Kidney epithelial cell (primary cell): ENCODE results near the gene CNNM4. TPM values are rescaled to one million over a fixed set of nuclear protein-coding genes. Genes with fewer than 3 reads are reported as not detected.

Experiments used
- DNase-seq: peaks from one replicate; pipeline ENCODE4 v3.0.0-alpha.2; 2010; ENCODE audit warnings: low read depth
- H3K27me3 ChIP-seq: 2 replicates; pipeline ENCODE4 v1.6.0; 2011; ENCODE audit warnings: low read length; ENCODE audit not compliant: control insufficient read depth, insufficient read depth
- H3K36me3 ChIP-seq: 2 replicates; pipeline ENCODE4 v1.5.1; 2011; ENCODE audit warnings: low read length; ENCODE audit not compliant: control insufficient read depth, insufficient read depth
- H3K4me3 ChIP-seq: 2 replicates; pipeline ENCODE4 v1.5.1; 2011; ENCODE audit warnings: low read depth, mild to moderate bottlenecking, control low read depth, low read length
- total RNA-seq: library from RNA; depleted of rRNA; stranded (reverse); fragments of >200 nt; gene quantifications from 2 replicates; pipeline ENCODE4 v1.2.3, GENCODE V29; 2015
- TF ChIP-seq, protein P1 (sequence below): IDR thresholded peaks from 2 replicates; pipeline ENCODE4 v1.5.1; 2011; ENCODE audit warnings: mild to moderate bottlenecking, moderate library complexity, low read length, control low read depth, inconsistent platforms; ENCODE audit not compliant: insufficient read depth, poor library complexity, severe bottlenecking

CNNM4 gene
- total RNA-seq, 1 donor from 2014 or later, result 8.2 TPM

DNA sequence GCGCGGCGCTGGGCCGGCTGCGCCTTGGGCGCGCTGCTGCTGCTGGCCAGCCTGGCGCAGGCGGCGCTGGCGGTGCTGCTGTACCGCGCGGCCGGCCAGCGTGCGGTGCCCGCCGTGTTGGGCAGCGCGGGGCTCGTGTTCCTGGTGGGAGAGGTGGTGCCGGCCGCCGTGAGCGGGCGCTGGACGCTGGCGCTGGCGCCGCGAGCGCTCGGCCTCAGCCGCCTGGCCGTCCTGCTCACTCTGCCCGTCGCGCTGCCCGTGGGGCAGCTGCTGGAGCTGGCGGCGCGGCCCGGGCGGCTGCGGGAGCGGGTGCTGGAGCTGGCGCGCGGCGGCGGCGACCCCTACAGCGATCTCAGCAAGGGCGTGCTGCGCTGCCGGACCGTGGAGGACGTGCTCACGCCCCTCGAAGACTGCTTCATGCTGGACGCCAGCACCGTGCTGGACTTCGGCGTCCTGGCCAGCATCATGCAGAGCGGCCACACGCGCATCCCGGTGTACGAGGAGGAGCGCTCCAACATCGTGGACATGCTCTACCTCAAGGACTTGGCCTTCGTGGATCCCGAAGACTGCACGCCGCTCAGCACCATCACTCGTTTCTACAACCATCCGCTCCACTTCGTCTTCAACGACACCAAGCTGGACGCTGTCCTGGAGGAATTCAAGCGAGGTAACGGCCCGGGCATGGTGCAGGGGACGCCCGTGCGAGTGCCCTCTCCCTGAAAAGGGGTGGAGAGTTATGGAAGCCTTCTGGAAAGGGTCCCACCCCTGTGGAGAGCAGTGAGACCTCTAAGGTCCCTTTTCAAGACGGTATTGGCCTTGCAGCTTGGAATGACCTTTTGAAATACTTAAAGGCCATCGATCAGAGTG is 56.4 kb downstream of the CNNM4 start:
- no peak for DNase-seq
- Histone ChIP-seq H3K36me3 (no peaks in the 10 kb centered on the region), H3K4me3 (peak overlapping the region; percentile 69), H3K27me3 (no peaks in the 10 kb centered on the region)
- TF ChIP-seq, protein P1, sequence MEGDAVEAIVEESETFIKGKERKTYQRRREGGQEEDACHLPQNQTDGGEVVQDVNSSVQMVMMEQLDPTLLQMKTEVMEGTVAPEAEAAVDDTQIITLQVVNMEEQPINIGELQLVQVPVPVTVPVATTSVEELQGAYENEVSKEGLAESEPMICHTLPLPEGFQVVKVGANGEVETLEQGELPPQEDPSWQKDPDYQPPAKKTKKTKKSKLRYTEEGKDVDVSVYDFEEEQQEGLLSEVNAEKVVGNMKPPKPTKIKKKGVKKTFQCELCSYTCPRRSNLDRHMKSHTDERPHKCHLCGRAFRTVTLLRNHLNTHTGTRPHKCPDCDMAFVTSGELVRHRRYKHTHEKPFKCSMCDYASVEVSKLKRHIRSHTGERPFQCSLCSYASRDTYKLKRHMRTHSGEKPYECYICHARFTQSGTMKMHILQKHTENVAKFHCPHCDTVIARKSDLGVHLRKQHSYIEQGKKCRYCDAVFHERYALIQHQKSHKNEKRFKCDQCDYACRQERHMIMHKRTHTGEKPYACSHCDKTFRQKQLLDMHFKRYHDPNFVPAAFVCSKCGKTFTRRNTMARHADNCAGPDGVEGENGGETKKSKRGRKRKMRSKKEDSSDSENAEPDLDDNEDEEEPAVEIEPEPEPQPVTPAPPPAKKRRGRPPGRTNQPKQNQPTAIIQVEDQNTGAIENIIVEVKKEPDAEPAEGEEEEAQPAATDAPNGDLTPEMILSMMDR, result no peak

DNA sequence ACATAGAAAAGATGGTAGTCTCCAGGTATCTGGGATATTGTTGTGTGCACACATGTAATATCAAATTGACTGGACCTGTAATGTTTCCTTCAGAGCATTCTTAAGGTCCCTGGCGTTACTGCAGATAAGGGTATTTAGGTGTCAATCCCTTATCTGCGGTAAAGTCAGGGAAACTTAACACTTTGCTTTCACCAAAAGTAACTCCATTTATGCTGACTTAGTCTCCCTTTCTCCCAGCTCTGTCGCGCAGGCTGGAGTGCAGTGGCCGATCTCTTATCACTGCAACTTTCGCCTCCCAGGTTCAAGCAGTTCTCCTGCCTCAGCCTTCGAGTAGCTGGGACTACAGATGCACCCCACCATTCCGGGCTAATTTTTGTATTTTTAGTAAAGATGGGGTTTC is 57.2 kb downstream of the CNNM4 start:
- TF ChIP-seq, protein P1, result no peak
- H3K27me3 ChIP-seq, result no peaks in the 10 kb centered on the region
- no peak for DNase-seq
- H3K36me3 ChIP-seq, result no peaks in the 10 kb centered on the region
- H3K4me3 ChIP-seq, result no peak overlapping the region

DNA sequence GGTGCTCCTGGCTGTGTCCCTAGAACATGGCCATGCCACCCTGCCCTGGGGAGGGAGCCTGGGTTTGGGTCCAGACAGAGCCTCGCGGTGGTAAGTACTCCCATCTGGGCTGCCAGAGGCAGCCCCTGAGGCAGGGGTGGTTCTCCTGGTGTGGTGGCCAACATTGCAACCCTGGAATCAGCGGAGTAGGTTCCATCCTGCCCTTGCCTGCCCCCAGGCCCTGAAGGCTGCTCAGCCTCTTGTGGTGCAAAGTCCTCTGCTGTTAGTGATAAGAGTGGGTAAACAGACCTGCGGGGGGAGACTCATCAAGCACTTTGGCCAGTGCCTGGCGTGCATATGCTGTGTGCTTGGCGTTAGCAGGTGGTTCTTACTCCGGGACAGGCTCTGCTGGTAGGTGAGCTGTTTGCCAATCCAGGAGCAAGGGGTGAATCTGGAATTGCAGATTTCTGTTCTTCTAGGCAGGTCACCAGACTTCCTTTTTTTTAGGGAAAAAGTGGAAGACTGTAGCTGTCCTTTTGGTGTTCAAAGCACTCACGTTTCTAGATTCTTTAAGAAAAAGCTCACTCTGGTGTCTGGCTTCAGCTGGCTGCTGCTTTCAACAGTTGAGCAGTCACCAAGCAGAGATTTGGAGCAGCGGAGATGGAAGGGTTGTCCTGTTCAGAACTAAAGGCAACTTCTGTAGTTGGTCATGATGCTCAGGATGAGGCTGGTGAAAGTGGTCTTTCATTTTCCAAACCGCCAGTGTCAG is 58.6 kb downstream of the CNNM4 start:
- Histone ChIP-seq H3K4me3 (no peak overlapping the region), H3K36me3 (no peaks in the 10 kb centered on the region), H3K27me3 (no peaks in the 10 kb centered on the region)
- DNase-seq, result no peak
- TF ChIP-seq, protein P1, result no peak

DNA sequence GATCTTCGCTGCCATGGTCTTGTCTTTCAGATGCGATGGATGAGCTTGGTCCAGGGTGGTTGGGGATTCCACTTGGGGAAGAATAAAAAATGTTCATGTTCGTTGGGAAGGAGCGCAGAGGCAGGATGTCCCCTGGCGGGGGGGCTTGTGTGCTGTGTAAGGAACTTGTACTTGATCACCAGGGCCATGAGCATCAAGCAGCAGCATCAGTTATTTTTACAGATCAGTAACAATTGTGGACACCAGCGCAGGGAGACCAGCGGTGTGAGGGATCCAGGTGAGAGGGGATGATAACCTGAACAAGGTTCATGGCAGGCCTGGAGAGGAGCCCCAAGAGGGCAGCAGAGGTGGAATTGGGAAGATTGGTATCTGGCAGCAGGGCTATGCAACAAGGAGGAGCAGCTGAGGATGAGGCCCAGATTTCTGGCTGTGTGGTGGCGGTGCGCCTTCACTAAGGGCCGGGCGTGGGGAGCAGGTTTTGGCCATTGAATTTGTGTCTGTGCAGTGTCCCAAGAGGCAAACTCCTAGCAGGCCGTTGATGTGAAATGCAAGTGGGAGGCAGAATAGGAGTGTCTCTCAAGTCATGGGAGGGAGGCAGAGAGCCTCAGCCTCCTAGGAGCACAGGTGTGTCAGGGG is 59.3 kb downstream of the CNNM4 start:
- Histone ChIP-seq H3K36me3 (no peaks in the 10 kb centered on the region), H3K4me3 (no peak overlapping the region), H3K27me3 (no peaks in the 10 kb centered on the region)
- TF ChIP-seq, protein P1, result no peak
- no peak for DNase-seq

DNA sequence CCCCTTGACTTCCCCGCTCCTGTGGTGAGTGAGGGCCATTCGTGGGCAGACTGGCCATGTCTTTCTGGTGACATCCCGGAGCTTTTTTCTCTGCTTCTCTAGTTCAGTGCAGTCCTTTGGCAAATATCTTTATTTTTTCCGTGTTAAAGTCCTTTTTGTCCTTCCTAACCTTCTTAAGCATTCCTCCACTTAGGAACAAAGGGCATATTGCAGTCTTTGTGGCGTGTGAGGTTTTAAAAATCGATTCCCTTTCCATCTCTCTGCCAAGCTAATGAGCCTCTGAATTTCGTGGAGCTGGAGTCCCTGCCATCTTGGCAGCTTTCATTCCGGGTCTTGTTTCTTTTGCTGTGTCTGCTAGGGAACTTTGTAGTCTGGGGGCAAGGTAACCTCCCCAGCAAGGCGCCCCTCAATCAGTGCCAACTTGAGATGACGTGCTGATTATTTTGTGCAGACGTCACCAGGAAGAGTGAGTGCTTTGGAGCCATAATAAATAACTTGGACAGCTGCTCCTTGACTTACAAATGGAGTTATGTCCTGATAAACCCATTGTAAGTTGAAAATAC is 60.5 kb downstream of the CNNM4 start:
- no peak for DNase-seq
- TF ChIP-seq, protein P1, result no peak
- H3K4me3 ChIP-seq, result no peak overlapping the region
- H3K27me3 ChIP-seq, result no peaks in the 10 kb centered on the region
- H3K36me3 ChIP-seq, result no peaks in the 10 kb centered on the region
